Gastroesophageal sphincter (tissue), 3 donors: ENCODE measurements around the gene MKRN2.

Source experiments
- POLR2A ChIP-seq, 2 donors: fragments of 450-650 bp; IDR thresholded peaks; one replicate each; pipeline ENCODE4 v1.6.1; 2017; ENCODE audit warnings: antibody characterized with exemption in 2 of 2, mild to moderate bottlenecking in 2 of 2, moderate library complexity in 1 of 2
- POLR2AphosphoS5 ChIP-seq: sonication (generic); formaldehyde crosslinking; IDR thresholded peaks from one replicate; pipeline ENCODE4 v1.6.1; 2017; ENCODE audit warnings: antibody characterized with exemption
- TF ChIP-seq, protein P1 (sequence below), 4 experiments: fragments of 200-600 bp in 2 of 4; fragments of 450-650 bp in 2 of 4; sonication (generic) in 1 of 4; IDR thresholded peaks; one replicate each; pipeline ENCODE4 v1.5.1; 2017 to 2019; ENCODE audit warnings: antibody characterized with exemption in 4 of 4, mild to moderate bottlenecking in 2 of 4, moderate library complexity in 2 of 4

DNA sequence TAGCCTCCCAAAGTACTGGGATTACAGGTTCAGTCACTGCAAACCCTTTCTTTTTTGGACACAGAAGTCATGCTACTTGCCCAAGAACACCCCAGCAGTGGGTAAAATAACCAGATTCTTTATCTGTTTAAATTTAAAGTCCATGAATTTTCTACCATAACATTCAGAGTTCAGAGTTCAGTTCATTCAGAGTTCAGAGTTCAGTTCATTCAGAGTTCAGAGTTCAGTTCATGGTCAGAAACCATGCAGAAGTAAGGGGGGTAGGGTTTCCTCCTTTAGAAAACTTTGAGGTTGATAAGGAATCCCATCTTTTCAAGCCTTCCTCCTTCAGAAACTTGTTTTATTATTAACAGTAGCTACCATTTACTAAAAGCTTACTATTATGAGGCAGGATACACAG lies 63.8 kb downstream of the MKRN2 start:
- TF ChIP-seq, protein P1, sequence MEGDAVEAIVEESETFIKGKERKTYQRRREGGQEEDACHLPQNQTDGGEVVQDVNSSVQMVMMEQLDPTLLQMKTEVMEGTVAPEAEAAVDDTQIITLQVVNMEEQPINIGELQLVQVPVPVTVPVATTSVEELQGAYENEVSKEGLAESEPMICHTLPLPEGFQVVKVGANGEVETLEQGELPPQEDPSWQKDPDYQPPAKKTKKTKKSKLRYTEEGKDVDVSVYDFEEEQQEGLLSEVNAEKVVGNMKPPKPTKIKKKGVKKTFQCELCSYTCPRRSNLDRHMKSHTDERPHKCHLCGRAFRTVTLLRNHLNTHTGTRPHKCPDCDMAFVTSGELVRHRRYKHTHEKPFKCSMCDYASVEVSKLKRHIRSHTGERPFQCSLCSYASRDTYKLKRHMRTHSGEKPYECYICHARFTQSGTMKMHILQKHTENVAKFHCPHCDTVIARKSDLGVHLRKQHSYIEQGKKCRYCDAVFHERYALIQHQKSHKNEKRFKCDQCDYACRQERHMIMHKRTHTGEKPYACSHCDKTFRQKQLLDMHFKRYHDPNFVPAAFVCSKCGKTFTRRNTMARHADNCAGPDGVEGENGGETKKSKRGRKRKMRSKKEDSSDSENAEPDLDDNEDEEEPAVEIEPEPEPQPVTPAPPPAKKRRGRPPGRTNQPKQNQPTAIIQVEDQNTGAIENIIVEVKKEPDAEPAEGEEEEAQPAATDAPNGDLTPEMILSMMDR (IDR thresholded peaks at IDR 0.05), result no peak
- TF ChIP-seq POLR2AphosphoS5, result no peak
- TF ChIP-seq POLR2A (IDR thresholded peaks at IDR 0.05), result no peak
